ENCODE measurements around the gene RNF11.

The RNF11 gene

GRCh38 chr1:51313961-51314777, 78.1 kb downstream of the RNF11 start:
- DNase-seq (ENCODE audit: low spot score) = no peak

- no peak for DNase-seq (ENCODE audit: low spot score)
These were observed 78.9 kb downstream of the RNF11 start for GRCh38 chr1:51314974-51315373.

- DNase-seq (ENCODE audit: low spot score) = no peak
These were observed 80.2 kb downstream of the RNF11 start for GRCh38 chr1:51316113-51316845.

- no peak for DNase-seq (ENCODE audit: low spot score)
These were observed 80.7 kb downstream of the RNF11 start for GRCh38 chr1:51316846-51317120.

- no peak for DNase-seq (ENCODE audit: low spot score)
These were observed 81.7 kb downstream of the RNF11 start for GRCh38 chr1:51317798-51318197.

GRCh38 chr1:51320967-51321923, 85.2 kb downstream of the RNF11 start:
- no peak for DNase-seq (ENCODE audit: low spot score)

GRCh38 chr1:51321924-51322280, 85.8 kb downstream of the RNF11 start:
- DNase-seq (ENCODE audit: low spot score) = no peak

GRCh38 chr1:51322417-51323101, 86.5 kb downstream of the RNF11 start:
- no peak for DNase-seq (ENCODE audit: low spot score)
